Activated CD8-positive, alpha-beta memory T cell treated with anti-CD3 and anti-CD28 coated beads for 1 hour (primary cell): ENCODE results near the gene OR5H6.
"Not testable (repeated sequence)": the region's sequence is repeated elsewhere in the genome, so short reads cannot be mapped to it uniquely, and the experiment has no call there.

Source experiments
- DNase-seq, 2 donors: peaks; one replicate each; pipeline ENCODE4 v3.0.0-alpha.2; 2020; ENCODE audit warnings: low read depth in 1 of 2; ENCODE audit errors: extremely low read depth in 1 of 2

OR5H6 gene

DNA sequence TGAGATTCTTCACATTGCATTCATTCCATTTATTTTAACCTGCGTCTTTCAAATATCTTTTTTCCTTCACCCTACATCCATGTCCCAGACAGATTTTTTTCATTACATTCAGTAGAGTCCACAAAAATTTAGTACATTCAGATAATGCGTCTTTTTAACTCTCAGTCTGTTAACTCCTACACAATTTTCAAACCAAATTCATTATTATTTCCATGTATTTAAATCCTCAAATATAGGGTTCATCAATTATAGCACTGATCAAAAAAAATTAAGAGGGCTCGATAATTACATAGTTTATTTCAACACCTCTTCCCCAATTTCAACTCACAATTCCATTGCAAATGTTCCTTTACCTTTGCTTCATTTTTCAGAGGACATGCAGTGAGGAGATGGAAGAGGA is at the start of gene OR5H6:
OR5H6 (plus strand) TSS at position 301 of the 400 bp plus-strand sequence; CDS start at position 390, 89 bp downstream.
- no peak for DNase-seq

DNA sequence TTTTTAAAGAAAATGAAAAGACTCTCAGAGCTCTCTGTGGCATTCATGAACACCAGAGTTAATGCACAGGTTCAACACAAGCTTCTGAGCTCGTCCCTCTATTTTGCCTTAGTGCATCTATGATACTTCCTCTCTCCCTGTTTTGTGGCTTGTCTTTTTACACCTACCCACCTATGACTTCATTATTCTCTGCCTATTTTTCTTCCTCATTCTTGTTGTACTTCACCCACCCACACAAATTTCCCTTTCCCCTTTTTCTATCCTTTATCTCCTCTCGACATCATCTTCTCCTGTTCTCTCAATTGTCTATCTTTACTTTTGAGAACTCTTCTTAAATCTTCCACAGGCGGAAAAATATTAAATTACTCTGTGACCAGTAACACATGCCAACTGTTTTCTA is 49.0 kb upstream of the OR5H6 start:
- no peak for DNase-seq

DNA sequence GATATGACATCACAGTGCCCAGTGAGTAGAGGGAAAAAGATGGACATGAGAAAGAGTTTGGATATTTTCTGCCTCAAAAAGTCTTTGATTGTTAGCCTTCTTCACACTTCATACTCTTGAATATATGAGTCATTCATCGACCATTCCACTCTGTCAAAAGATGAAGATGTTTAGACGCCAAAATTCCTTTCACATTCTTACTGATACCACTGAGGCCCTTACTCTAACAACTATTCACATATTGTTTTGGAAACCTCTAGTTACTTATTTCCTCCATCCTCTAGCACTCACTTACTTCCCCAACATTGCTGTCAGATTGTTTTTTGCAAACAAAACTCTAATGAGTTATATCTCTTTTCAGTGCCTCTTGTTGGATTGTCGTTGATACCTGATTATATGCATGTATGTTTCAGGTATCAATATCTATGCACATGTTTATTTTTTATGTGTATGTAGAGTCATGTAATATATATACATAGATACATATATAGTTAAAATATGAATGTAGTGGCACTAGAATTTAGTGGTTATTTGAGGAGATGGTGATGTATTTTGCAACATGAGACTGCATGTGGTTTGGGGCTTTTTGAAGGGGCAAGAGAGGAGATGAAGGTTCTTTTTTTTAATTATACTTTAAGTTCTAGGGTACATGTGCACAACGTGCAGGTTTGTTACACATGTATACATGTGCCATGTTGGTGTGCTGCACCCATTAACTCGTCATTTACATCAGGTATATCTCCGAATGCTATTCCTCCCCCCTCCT is 40.0 kb upstream of the OR5H6 start:
- DNase-seq = no peak

DNA sequence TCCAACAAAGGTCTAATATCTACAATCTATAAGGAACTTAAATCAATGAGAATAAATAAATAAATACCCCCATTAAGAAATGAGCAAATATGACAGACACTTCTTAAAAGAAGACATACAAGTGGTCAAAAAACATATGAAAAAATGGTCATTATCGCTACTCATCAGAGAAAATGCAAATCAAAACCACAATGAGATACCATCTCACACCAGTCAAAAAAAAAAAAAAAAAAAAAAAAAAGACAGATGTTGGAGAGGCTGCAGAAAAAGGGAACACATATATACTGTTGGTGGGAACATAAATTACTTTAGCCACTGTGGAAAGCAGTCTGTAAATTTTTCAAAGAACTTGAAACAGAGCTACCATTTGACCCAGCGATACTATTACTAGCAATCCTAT is 31.6 kb upstream of the OR5H6 start:
- DNase-seq = no peak

DNA sequence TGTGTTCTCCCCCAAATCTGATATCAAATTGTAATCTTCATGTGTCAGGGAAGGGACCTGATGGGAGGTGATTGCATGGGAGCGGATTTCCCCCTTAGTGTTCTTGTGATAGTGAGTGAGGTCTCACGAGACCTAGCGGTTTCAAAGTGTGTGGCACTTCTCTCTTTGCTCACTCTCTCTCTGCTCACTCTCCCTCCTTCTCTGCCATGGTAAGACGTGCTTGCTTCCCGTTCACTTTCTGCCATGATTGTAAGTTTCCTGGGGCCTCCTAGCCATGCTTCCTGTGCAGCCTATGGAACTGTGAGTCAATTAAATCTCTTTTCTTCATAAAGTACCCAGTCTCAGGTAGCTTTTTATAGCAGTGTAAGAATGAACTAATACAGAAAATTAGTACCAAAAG is 30.6 kb upstream of the OR5H6 start:
- no peak for DNase-seq

DNA sequence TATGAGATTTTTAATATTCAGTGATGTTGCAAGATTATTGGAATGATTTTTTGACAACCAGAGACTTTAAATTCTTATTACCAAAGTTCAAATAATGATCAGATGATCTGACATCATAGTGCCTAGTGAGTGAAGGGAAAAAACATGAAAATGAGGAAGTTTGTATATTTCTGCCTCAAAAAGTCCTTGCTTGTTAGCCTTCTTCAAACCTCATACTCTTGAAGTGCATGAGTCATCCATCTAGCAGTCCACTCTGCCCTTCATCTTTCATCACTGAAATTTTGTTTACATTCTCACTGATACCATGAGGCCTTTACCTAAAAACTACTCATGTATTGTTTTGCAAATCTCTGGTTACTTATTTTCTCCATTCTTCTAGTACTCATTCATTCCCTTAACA is 23.9 kb upstream of the OR5H6 start:
- no peak for DNase-seq

DNA sequence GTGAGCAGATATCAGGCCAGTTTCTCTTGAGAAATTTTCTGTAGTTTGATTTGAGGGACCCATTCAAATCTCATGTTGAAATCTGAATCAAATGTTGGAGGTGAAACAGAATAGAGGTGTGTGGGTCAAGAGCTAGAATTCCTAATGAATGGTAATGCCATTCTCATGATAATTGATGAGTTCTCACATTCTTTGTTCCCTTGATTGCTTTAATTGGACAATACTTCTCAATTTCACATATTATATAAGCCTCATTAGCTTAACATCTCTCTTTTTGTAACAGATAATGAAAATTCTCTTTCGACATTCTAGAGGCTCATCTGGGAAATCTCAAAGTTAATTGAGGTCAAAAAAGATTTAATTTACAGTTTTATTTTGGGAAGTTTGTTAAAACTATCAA is 21.9 kb upstream of the OR5H6 start:
- DNase-seq = no peak

DNA sequence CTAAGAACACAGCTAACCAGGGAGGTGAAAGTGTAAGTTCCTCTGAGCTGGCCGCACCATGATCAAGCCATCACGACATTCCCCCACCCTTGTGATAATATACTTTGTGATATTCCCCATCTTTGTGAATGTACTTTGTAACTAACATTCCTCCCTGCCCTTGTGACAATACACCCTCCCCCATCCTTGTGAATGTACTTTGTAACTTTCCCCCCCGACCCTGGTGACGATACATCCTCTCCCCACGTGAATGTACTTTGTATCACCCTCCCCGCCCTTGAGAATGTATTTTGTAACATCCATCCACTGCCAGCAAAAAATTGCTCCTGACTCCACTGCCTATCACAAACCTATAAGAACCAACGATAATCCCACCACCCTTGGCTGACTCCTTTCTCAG is 20.2 kb upstream of the OR5H6 start:
- no peak for DNase-seq

DNA sequence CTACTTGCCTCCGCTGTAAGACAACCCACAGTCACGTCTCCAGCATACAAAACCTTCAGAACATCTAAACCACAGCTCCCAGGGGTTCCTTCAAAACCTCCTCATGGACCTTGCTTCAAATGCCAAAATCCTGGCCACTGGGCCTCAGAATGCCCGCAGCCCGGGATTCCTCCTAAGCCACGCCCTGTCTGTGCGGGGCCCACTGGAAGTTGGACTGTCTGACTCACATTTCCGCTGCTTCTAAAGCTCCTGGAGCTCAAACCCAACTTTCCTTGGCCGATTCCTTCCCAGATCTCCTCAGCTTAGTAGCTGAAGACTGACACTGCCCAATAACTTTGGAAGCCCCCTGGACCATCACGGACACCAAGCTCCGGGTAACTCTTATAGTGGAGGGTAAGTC is 17.9 kb upstream of the OR5H6 start:
- DNase-seq = no peak

DNA sequence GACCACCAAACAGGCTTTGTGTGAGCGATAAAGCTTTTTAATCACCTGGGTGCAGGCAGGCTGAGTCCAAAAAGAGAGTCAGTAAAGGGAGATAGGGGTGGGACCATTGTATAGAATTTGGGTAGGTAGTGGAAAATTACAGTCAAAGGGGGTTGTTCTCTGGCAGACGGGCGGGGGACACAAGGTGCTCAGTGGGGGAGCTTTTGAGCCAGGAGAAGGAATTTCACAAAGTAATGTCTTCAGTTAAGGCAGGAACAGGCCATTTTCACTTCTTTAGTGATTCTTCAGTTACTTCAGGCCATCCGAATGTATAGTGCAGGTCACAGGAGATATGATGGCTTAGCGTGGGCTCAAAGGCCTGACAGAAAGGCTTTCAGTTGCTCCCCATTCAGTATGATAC is 8.0 kb upstream of the OR5H6 start:
- DNase-seq = not testable (repeated sequence)

DNA sequence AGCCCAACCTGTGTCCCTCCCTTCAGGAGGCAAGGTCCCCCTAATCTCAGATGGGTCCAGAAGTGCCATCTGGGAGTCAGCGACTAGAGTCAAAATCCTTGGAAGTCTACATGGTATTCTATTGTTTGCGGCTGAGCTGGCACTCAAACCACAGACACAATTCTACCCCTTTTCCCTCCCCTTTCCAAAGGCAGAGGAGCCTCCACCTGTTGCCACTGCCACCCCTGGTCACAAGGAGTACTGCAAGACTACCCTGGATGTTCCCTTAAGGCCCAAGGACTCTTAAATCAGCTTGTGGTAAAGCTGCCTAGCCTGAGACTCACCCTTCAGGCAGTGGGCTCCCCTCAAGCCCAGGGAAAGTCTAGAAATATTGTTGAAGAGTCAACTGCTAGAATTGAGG is 4.3 kb upstream of the OR5H6 start:
- no peak for DNase-seq

DNA sequence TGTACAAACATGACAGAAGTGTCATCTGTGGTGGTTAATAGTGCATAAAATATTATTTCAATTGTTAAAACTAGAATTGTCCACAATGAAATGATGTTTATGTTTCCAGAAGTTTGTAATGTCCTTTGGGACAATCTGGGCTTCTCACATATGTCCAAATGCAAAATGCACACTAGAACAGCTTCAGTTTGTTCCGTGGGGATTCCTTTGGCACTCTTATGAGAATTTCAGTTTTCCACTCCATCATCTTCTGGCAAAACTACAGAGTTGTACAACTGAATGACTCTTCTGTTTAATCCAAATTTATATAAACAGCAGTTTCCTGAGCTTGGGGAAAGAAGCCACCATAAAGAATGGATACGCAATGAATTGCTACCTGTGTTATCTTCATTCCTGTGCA is 2.0 kb upstream of the OR5H6 start:
- no peak for DNase-seq

DNA sequence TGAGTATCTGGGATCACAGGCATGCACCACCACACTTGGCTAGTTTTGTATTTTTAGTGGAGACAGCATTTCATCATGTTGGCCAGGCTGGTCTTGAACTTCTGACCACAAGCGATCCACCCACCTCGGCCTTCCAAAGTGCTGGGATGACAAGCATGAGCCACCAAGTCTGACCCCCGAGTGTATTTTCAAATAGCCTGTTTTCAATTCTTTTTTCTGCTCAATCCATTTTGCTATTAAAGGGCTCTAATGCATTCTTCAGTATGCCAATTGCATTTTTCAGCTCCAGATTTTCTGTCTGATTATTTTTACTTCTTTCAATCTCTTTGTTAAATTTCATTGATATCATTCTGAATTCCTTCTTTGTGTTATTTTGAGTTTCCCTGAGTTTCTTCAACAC is 5.8 kb downstream of the OR5H6 start:
- DNase-seq = no peak

DNA sequence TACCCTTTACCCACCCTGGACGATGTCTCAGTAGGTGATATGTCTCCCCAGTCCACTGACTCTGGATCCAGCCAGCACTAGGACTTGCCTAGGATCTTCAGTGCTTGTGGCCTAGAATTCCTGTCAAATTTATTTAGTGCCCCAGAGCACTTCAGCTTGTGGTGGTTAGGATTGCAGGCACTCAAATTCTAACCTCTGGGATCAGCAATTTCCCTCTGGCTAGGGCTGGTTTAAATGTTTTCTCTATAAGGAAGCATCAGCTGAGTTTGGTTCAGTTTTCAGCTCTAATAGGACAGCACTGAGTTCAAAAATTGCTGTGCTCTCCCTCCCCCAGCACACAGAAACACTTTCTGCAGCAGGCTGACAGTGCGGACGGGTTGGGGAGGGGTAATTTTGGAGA is 8.1 kb downstream of the OR5H6 start:
- no peak for DNase-seq

DNA sequence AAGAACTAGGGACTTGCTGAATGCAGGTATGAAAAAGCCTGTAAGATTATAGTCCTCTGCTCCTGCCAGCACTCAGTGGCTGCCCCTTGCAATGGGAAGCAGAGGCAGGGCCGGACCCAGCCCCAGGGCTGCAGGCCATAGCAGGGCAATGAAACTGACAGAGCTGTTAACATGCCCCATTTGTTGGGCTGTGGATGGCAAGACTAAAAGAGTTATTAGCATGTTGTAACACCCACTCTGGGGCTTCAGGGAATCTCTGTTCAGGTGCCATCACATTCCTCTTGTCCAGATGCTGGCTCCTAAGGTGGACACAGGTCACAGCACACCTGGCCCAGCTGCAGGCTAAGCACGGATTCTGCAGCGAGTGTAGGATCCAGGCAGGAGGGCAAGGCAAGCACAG is 10.9 kb downstream of the OR5H6 start:
- no peak for DNase-seq

DNA sequence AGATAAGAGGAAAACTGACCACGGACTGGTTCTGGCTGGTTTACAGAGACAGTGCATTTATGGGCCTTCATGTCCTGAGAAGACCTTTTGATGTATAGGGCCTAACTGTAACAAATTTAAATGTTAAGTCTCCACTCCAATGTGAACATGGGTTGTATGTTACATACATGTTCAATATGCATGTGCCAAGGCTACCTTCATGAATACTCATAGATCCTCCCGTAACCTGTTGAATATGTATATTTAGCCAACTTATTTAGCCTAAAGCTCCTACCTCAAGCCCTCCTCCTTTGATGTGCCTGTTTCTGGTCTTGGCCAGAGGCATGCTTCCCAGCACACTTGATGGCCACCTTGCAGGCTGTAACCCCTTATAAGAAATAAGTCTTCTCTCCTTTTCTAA is 18.2 kb downstream of the OR5H6 start, which contains the start of gene OR5H2:
OR5H2 (plus strand) TSS at position 301 of the 400 bp plus-strand sequence. CDS start 398 bp downstream, outside the sequence.
- DNase-seq = no peak

DNA sequence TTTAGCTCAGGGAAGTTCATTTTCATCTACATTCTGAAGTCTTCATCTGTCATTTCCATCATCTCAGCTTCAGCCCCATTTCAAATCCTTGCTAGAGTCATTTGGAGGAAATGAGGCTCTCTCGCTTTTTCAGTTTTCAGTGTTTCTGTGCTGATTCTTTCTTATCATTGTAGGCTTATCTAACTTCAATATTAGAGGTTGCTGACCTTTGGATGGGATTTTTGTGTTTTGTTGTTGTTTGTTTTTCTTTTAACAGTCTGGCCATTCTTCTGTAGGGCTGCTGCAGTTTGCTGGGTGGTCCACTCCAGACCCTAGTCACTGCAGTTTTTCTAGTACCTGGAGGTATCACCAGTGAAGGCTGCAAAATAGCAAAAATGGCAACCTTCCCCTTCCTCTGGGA is 26.9 kb downstream of the OR5H6 start:
- DNase-seq = no peak

DNA sequence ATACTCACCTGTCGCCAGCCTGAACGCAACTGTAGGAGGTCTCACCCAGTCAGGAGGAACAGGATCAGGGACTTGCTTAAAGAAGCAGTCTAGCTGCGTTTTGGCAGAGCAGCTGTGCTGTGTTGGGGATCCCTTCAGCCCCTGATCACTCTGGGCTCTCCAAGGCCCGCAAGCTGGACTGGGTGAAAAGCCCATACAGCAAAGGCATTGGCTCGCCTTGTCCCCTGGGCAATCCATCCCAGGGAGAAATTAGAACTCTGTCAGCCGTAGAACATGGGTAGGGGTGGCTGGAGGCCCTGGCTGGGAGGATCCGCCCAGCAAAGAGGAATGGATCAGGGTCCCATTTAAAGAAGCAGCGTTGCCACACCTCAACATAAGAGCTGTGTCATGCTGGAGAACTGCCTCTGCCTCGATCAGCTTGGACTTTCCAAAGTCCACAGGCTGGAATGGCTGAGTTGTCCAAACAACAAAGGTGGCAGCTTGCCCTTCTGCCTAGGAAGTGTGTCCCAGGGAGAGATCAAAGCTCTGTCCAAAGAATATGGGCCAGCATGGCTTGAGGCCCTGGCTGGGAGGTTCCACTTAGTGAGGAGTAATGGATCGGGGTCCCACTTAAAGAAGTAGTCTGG is 27.4 kb downstream of the OR5H6 start:
- no peak for DNase-seq
